Purkinje cell (primary cell): ENCODE results near the gene TAC1. TPM values are rescaled to one million over a fixed set of nuclear protein-coding genes. Genes with fewer than 3 reads are reported as not detected.

Source experiments
- polyA plus RNA-seq: library from polyadenylated mRNA; unstranded; fragments of >200 nt; fragmentation: Nextera tagmentation; gene quantifications from 2 replicates; pipeline ENCODE4 v1.2.1, GENCODE V29; 2014

The TAC1 gene, protein sequence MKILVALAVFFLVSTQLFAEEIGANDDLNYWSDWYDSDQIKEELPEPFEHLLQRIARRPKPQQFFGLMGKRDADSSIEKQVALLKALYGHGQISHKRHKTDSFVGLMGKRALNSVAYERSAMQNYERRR
- polyA plus RNA-seq: 296 and 336 TPM in 2 replicates

DNA sequence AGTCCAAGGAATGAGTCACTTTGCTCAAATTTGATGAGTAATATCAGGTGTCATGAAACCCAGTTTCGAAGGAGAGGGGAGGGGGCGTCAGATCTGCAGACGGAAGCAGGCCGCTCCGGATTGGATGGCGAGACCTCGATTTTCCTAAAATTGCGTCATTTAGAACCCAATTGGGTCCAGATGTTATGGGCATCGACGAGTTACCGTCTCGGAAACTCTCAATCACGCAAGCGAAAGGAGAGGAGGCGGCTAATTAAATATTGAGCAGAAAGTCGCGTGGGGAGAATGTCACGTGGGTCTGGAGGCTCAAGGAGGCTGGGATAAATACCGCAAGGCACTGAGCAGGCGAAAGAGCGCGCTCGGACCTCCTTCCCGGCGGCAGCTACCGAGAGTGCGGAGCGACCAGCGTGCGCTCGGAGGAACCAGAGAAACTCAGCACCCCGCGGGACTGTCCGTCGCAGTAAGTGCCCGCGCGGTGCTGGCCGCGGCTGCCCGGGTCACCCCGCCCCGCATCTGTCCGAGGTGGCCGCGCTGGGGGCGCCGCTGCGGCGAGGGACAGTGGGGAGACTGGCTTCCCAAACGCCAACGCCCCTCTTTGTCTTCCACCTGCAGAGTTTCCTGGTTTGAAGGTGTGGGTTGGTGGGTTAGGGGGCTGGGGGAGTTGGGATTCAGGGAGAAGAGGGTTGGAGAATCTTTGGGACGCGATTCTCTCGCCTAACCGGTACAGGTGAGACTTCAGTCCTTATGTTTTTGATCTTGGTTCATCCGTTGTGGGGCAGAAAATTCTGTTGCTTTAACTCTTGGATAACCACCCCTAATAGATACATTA is at the start of gene TAC1:
Gene TAC1, plus strand, starts transcription at position 351 of the 829 bp plus-strand sequence. CDS start 527 bp downstream, outside the sequence.

Other genes with a start within 250 kb of the TAC1 start
- 114 and 152 TPM in 2 replicates for gene ASNS, start 140.3 kb downstream of the TAC1 start, polyA plus RNA-seq